HG03097 (cell line): ENCODE results near the gene RNU5B-1.
"Not testable (repeated sequence)": the region's sequence is repeated elsewhere in the genome, so short reads cannot be mapped to it uniquely, and the experiment has no call there.

Experiments
- ATAC-seq: cut with Tn5 transposase; IDR thresholded peaks from one replicate; pipeline ENCODE4 v1.9.1; 2021; ENCODE audit not compliant: unreplicated experiment, low FRiP score

The RNU5B-1 gene

GRCh38 chr15:65304381-65305149 is at the start of gene RNU5B-1:
TSS of gene RNU5B-1 (plus strand) at chr15:65304677.
- peak; percentile 70 for ATAC-seq

- no peak for ATAC-seq
These were observed 49.7 kb upstream of the RNU5B-1 start for GRCh38 chr15:65254758-65255157.

- ATAC-seq: no peak
These were observed 48.9 kb upstream of the RNU5B-1 start for GRCh38 chr15:65255486-65256140.

- no peak for ATAC-seq
These were observed 45.9 kb upstream of the RNU5B-1 start for GRCh38 chr15:65258375-65259262.

GRCh38 chr15:65259367-65259797 is 45.1 kb upstream of the RNU5B-1 start:
- no peak for ATAC-seq

- ATAC-seq: no peak
These were observed 43.5 kb upstream of the RNU5B-1 start for GRCh38 chr15:65260968-65261367.

GRCh38 chr15:65263313-65263712 is 41.2 kb upstream of the RNU5B-1 start:
- ATAC-seq: no peak

GRCh38 chr15:65264863-65265430 is 39.5 kb upstream of the RNU5B-1 start:
- no peak for ATAC-seq

GRCh38 chr15:65266469-65266868 is 38.0 kb upstream of the RNU5B-1 start:
- no peak for ATAC-seq

- ATAC-seq: no peak
These were observed 36.1 kb upstream of the RNU5B-1 start for GRCh38 chr15:65268411-65268810.

- not testable (repeated sequence) for ATAC-seq
These were observed 33.5 kb upstream of the RNU5B-1 start for GRCh38 chr15:65270811-65271545.

GRCh38 chr15:65275104-65275727 is 29.3 kb upstream of the RNU5B-1 start:
- no peak for ATAC-seq

GRCh38 chr15:65275728-65276126 is 28.8 kb upstream of the RNU5B-1 start:
- ATAC-seq: no peak

- ATAC-seq: no peak
These were observed 27.5 kb upstream of the RNU5B-1 start for GRCh38 chr15:65277015-65277414.

- no peak for ATAC-seq
These were observed 26.0 kb upstream of the RNU5B-1 start for GRCh38 chr15:65278480-65278879.

- ATAC-seq: no peak
These were observed 19.0 kb upstream of the RNU5B-1 start for GRCh38 chr15:65285291-65286068.

- peak; percentile 25 for ATAC-seq
These were observed 18.3 kb upstream of the RNU5B-1 start for GRCh38 chr15:65286069-65286703.
